H4 (cell line): Measurements from ENCODE around the gene TRAPPC2. TPM values are rescaled to one million over a fixed set of nuclear protein-coding genes. Genes with fewer than 3 reads are reported as not detected.
"Not testable (repeated sequence)": the region's sequence is repeated elsewhere in the genome, so short reads cannot be mapped to it uniquely, and the experiment has no call there.

Experiments used
- DNase-seq: peaks from one replicate; pipeline ENCODE4 v3.0.0-alpha.2; 2015; ENCODE audit warnings: low spot score
- total RNA-seq: library from RNA; depleted of rRNA; stranded (reverse); fragments of >200 nt; shearing (Covaris generic); gene quantifications from 2 replicates; pipeline ENCODE4 v1.2.3, GENCODE V29; 2014

Gene TRAPPC2
- total RNA-seq, 1 experiment from 2014 or later = 13.0 TPM

- peak; percentile 21 for DNase-seq
Observed at GRCh38 chrX:13747836-13748235, 13.4 kb upstream of the TRAPPC2 start.

GRCh38 chrX:13742397-13743176 lies 8.2 kb upstream of the TRAPPC2 start:
- peak; percentile 29 for DNase-seq

- no peak for DNase-seq
Observed at GRCh38 chrX:13741695-13742094, 7.3 kb upstream of the TRAPPC2 start.

- no peak for DNase-seq
Observed at GRCh38 chrX:13733506-13733905, 914 bp downstream of the TRAPPC2 start.

GRCh38 chrX:13732246-13733067 lies 2.0 kb downstream of the TRAPPC2 start:
- DNase-seq = no peak

GRCh38 chrX:13730523-13730922 lies 3.9 kb downstream of the TRAPPC2 start:
- not testable (repeated sequence) for DNase-seq

- not testable (repeated sequence) for DNase-seq
Observed at GRCh38 chrX:13726583-13726982, 7.8 kb downstream of the TRAPPC2 start.

GRCh38 chrX:13724878-13725277 lies 9.5 kb downstream of the TRAPPC2 start:
- DNase-seq = not testable (repeated sequence)

GRCh38 chrX:13721819-13722519 lies 12.5 kb downstream of the TRAPPC2 start:
- DNase-seq = no peak

GRCh38 chrX:13721371-13721770 lies 13.0 kb downstream of the TRAPPC2 start:
- DNase-seq = no peak

- DNase-seq = no peak
Observed at GRCh38 chrX:13719192-13719856, 15.1 kb downstream of the TRAPPC2 start.

- DNase-seq = peak; percentile 24
Observed at GRCh38 chrX:13717700-13718472, 16.5 kb downstream of the TRAPPC2 start.

- DNase-seq = no peak
Observed at GRCh38 chrX:13716905-13717304, 17.5 kb downstream of the TRAPPC2 start.

GRCh38 chrX:13716455-13716854 lies 18.0 kb downstream of the TRAPPC2 start:
- no peak for DNase-seq

GRCh38 chrX:13711141-13711540 lies 23.3 kb downstream of the TRAPPC2 start:
- no peak for DNase-seq

- DNase-seq = no peak
Observed at GRCh38 chrX:13703589-13703988, 30.8 kb downstream of the TRAPPC2 start.

- no peak for DNase-seq
Observed at GRCh38 chrX:13703135-13703534, 31.3 kb downstream of the TRAPPC2 start.

- DNase-seq = no peak
Observed at GRCh38 chrX:13702111-13702789, 32.2 kb downstream of the TRAPPC2 start.

- no peak for DNase-seq
Observed at GRCh38 chrX:13700380-13700779, 34.0 kb downstream of the TRAPPC2 start.

GRCh38 chrX:13699183-13699826 lies 35.1 kb downstream of the TRAPPC2 start:
- no peak for DNase-seq
